ENCODE data around the gene CARD19.

Gene CARD19

GRCh38 chr9:93130861-93131481 is 35.0 kb downstream of the CARD19 start:
- H3K4me3 ChIP-seq (replicated peaks; ENCODE audit: low read depth, low read length) = no peak overlapping the region

GRCh38 chr9:93131599-93132286 is 35.7 kb downstream of the CARD19 start:
- DNase-seq (ENCODE audit: low read depth) = no peak
- TF ChIP-seq CTCF (IDR thresholded peaks at IDR 0.05; ENCODE audit: low read length, missing control alignments) = no peak
- H3K4me3 ChIP-seq (replicated peaks; ENCODE audit: low read depth, low read length) = no peak overlapping the region

More at GRCh38 chr9:93130861-93131481, 35.0 kb downstream of the CARD19 start:
- DNase-seq (ENCODE audit: low read depth) = no peak
- no peak for TF ChIP-seq CTCF (IDR thresholded peaks at IDR 0.05; ENCODE audit: low read length, missing control alignments)

- no peak for TF ChIP-seq CTCF (IDR thresholded peaks at IDR 0.05; ENCODE audit: low read length, missing control alignments)
- DNase-seq (ENCODE audit: low read depth) = no peak
- H3K4me3 ChIP-seq (replicated peaks; ENCODE audit: low read depth, low read length) = peak overlapping the region; percentile 70
Observed at GRCh38 chr9:93132287-93132927, 36.4 kb downstream of the CARD19 start.

GRCh38 chr9:93132946-93133680 is 37.1 kb downstream of the CARD19 start:
- no peak for DNase-seq (ENCODE audit: low read depth)
- TF ChIP-seq CTCF (IDR thresholded peaks at IDR 0.05; ENCODE audit: low read length, missing control alignments) = no peak
- H3K4me3 ChIP-seq (replicated peaks; ENCODE audit: low read depth, low read length) = peak overlapping the region; percentile 70

GRCh38 chr9:93133681-93134014 is 37.6 kb downstream of the CARD19 start:
- no peak for TF ChIP-seq CTCF (IDR thresholded peaks at IDR 0.05; ENCODE audit: low read length, missing control alignments)
- peak; percentile 82 for DNase-seq (ENCODE audit: low read depth)
- H3K4me3 ChIP-seq (replicated peaks; ENCODE audit: low read depth, low read length) = peak overlapping the region; percentile 70

- peak within 1 kb of the TSS; percentile 70 for H3K4me3 ChIP-seq (replicated peaks; ENCODE audit: low read depth, low read length)
- TF ChIP-seq CTCF (IDR thresholded peaks at IDR 0.05; ENCODE audit: low read length, missing control alignments) = no peak
- peak; percentile 58 for DNase-seq (ENCODE audit: low read depth)
Observed at GRCh38 chr9:93134015-93134739, 38.2 kb downstream of the CARD19 start, which contains the start of gene NINJ1. TSS of gene NINJ1 (minus strand) at chr9:93134251. CDS start at chr9:93134217, 34 bp downstream.

Measured in fibroblast of pulmonary artery (primary cell).